GM11168 (cell line): ENCODE results near the gene USP17L12.
"Not testable (repeated sequence)": the region's sequence is repeated elsewhere in the genome, so short reads cannot be mapped to it uniquely, and the experiment has no call there.

ENCODE experiments used
- in situ Hi-C: fragments of 300-500 bp; cut with MboI; formaldehyde crosslinking; loops from one replicate; pipeline ENCODE4 v1.12.0; 2022; ENCODE audit warnings: low sequenced_read_pairs; ENCODE audit not compliant: unreplicated experiment

USP17L12 gene, protein sequence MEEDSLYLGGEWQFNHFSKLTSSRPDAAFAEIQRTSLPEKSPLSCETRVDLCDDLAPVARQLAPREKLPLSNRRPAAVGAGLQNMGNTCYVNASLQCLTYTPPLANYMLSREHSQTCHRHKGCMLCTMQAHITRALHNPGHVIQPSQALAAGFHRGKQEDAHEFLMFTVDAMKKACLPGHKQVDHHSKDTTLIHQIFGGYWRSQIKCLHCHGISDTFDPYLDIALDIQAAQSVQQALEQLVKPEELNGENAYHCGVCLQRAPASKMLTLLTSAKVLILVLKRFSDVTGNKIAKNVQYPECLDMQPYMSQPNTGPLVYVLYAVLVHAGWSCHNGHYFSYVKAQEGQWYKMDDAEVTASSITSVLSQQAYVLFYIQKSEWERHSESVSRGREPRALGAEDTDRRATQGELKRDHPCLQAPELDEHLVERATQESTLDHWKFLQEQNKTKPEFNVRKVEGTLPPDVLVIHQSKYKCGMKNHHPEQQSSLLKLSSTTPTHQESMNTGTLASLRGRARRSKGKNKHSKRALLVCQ

DNA sequence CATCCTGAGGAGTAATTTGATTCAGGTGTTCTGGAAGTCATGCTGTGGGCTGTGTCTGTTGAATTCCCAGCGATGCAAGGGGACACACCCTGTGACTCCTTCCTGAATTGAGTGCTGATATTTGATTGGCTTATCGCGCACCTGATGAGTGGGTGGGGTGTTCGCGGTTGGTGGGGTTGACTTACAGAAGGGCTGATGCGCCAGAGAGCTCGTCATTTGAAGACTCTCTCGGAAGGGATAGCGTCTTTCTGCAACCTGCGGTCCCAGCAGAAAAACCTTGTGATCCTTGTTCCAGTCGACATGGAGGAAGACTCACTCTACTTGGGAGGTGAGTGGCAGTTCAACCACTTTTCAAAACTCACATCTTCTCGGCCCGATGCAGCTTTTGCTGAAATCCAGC is at the start of gene USP17L12:
Gene USP17L12, plus strand, starts transcription at position 301 of the 400 bp plus-strand sequence. Its CDS starts 0 bp downstream, at position 301.
- in situ Hi-C loops, result not testable (repeated sequence)

DNA sequence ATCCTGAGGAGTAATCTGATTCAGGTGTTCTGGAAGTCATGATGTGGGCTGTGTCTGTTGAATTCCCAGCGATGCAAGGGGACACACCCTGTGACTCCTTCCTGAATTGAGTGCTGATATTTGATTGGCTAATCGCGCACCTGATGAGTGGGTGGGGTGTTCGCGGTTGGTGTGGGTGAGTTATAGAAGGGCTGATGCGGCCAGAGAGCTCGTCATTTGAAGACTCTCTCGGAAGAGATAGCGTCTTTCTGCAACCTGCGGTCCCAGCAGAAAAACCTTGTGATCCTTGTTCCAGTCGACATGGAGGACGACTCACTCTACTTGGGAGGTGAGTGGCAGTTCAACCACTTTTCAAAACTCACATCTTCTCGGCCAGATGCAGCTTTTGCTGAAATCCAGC is 9.6 kb upstream of the USP17L12 start, which contains the start of gene USP17L10:
Gene USP17L10, plus strand, starts transcription at position 301 of the 400 bp plus-strand sequence. Its CDS starts 0 bp downstream, at position 301.
- in situ Hi-C loops, result not testable (repeated sequence)

DNA sequence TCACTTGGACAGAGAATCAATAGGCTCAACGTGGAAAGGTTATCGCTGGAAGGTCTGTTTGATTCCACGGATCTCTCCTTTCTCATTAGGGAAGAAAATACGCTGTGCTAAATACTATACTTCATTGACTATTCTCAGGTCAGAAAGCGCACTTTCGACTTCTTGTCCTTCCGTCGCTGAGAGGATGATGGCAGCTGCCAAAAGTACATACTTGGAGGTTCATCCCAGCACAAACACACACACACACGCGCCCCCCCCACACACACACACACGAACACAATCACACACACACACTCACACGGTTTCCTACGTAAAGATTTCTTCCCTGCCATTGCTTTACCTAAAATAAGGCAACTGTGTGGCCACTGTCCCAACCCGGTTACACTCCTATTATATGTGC is 5.3 kb upstream of the USP17L12 start:
- in situ Hi-C loops, result not testable (repeated sequence)

DNA sequence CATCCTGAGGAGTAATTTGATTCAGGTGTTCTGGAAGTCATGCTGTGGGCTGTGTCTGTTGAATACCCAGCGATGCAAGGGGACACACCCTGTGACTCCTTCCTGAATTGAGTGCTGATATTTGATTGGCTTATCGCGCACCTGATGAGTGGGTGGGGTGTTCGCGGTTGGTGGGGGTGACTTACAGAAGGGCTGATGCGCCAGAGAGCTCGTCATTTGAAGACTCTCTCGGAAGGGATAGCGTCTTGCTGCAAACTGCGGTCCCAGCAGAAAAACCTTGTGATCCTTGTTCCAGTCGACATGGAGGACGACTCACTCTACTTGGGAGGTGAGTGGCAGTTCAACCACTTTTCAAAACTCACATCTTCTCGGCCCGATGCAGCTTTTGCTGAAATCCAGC is 4.8 kb upstream of the USP17L12 start, which contains the start of gene USP17L11:
Gene USP17L11, plus strand, starts transcription at position 301 of the 400 bp plus-strand sequence. Its CDS starts 0 bp downstream, at position 301.
- in situ Hi-C loops, result not testable (repeated sequence)

DNA sequence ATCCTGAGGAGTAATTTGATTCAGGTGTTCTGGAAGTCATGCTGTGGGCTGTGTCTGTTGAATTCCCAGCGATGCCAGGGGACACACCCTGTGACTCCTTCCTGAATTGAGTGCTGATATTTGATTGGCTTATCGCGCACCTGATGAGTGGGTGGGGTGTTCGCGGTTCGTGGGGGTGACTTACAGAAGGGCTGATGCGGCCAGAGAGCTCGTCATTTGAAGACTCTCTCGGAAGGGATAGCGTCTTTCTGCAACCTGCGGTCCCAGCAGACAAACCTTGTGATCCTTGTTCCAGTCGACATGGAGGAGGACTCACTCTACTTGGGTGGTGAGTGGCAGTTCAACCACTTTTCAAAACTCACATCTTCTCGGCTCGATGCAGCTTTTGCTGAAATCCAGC is 4.6 kb downstream of the USP17L12 start, which contains the start of gene USP17L13:
Gene USP17L13, plus strand, starts transcription at position 301 of the 400 bp plus-strand sequence. Its CDS starts 0 bp downstream, at position 301.
- in situ Hi-C loops, result not testable (repeated sequence)

DNA sequence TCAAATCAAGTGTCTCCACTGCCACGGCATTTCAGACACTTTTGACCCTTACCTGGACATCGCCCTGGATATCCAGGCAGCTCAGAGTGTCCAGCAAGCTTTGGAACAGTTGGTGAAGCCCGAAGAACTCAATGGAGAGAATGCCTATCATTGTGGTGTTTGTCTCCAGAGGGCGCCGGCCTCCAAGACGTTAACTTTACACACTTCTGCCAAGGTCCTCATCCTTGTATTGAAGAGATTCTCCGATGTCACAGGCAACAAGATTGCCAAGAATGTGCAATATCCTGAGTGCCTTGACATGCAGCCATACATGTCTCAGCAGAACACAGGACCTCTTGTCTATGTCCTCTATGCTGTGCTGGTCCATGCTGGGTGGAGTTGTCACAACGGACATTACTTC is 10.3 kb downstream of the USP17L12 start:
- in situ Hi-C loops, result loop anchor here (25.0 kb wide), 1 partner anchor 157 kb away; no protein-coding TSS in a partner anchor

DNA sequence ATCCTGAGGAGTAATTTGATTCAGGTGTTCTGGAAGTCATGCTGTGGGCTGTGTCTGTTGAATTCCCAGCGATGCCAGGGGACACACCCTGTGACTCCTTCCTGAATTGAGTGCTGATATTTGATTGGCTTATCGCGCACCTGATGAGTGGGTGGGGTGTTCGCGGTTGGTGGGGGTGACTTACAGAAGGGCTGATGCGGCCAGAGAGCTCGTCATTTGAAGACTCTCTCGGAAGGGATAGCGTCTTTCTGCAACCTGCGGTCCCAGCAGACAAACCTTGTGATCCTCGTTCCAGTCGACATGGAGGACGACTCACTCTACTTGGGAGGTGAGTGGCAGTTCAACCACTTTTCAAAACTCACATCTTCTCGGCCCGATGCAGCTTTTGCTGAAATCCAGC is 14.1 kb downstream of the USP17L12 start, which contains the start of gene USP17L15:
Gene USP17L15, plus strand, starts transcription at position 301 of the 400 bp plus-strand sequence. Its CDS starts 0 bp downstream, at position 301.
- in situ Hi-C loops, result loop anchor here (25.0 kb wide), 1 partner anchor 153 kb away; no protein-coding TSS in a partner anchor

DNA sequence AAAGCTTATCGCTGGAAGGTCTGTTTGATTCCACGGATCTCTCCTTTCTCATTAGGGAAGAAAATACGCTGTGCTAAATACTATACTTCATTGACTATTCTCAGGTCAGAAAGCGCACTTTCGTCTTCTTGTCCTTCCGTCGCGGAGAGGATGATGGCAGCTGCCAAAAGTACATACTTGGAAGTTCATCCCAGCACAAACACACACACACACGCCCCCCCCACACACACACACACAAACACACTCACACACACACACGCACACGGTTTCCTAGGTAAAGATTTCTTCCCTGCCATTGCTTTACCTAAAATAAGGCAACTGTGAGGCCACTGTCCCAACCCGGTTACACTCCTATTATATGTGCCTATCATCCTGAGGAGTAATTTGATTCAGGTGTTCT is 18.5 kb downstream of the USP17L12 start:
- in situ Hi-C loops, result loop anchor here (25.0 kb wide), 1 partner anchor 149 kb away; no protein-coding TSS in a partner anchor

DNA sequence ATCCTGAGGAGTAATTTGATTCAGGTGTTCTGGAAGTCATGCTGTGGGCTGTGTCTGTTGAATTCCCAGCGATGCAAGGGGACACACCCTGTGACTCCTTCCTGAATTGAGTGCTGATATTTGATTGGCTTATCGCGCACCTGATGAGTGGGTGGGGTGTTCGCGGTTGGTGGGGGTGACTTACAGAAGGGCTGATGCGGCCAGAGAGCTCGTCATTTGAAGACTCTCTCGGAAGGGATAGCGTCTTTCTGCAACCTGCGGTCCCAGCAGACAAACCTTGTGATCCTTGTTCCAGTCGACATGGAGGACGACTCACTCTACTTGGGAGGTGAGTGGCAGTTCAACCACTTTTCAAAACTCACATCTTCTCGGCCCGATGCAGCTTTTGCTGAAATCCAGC is 23.6 kb downstream of the USP17L12 start, which contains the start of gene USP17L17:
Gene USP17L17, plus strand, starts transcription at position 301 of the 400 bp plus-strand sequence. Its CDS starts 0 bp downstream, at position 301.
- in situ Hi-C loops, result loop anchor here (25.0 kb wide), 1 partner anchor 144 kb away; no protein-coding TSS in a partner anchor

DNA sequence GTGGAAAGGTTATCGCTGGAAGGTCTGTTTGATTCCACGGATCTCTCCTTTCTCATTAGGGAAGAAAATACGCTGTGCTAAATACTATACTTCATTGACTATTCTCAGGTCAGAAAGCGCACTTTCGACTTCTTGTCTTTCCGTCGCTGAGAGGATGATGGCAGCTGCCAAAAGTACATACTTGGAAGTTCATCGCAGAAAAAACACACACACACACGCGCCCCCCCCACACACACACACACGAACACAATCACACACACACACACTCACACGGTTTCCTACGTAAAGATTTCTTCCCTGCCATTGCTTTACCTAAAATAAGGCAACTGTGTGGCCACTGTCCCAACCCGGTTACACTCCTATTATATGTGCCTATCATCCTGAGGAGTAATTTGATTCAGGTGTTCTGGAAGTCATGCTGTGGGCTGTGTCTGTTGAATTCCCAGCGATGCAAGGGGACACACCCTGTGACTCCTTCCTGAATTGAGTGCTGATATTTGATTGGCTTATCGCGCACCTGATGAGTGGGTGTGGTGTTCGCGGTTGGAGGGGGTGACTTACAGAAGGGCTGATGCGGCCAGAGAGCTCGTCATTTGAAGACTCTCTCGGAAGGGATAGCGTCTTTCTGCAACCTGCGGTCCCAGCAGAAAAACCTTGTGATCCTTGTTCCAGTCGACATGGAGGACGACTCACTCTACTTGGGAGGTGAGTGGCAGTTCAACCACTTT is 28.2 kb downstream of the USP17L12 start, which contains the start of gene USP17L18:
Gene USP17L18, plus strand, starts transcription at position 678 of the 728 bp plus-strand sequence. Its CDS starts 0 bp downstream, at position 678.
- in situ Hi-C loops, result loop anchor here (25.0 kb wide), 1 partner anchor 139 kb away; no protein-coding TSS in a partner anchor

DNA sequence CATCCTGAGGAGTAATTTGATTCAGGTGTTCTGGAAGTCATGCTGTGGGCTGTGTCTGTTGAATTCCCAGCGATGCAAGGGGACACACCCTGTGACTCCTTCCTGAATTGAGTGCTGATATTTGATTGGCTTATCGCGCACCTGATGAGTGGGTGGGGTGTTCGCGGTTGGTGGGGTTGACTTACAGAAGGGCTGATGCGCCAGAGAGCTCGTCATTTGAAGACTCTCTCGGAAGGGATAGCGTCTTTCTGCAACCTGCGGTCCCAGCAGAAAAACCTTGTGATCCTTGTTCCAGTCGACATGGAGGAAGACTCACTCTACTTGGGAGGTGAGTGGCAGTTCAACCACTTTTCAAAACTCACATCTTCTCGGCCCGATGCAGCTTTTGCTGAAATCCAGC is 33.1 kb downstream of the USP17L12 start, which contains the start of gene USP17L19:
Gene USP17L19, plus strand, starts transcription at position 301 of the 400 bp plus-strand sequence. Its CDS starts 0 bp downstream, at position 301.
- in situ Hi-C loops, result loop anchor here (25.0 kb wide), 1 partner anchor 116 kb away; no protein-coding TSS in a partner anchor

DNA sequence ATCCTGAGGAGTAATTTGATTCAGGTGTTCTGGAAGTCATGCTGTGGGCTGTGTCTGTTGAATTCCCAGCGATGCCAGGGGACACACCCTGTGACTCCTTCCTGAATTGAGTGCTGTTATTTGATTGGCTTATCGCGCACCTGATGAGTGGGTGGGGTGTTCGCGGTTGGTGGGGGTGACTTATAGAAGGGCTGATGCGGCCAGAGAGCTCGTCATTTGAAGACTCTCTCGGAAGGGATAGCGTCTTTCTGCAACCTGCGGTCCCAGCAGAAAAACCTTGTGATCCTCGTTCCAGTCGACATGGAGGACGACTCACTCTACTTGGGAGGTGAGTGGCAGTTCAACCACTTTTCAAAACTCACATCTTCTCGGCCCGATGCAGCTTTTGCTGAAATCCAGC is 37.9 kb downstream of the USP17L12 start, which contains the start of gene USP17L20:
Gene USP17L20, plus strand, starts transcription at position 301 of the 400 bp plus-strand sequence. Its CDS starts 0 bp downstream, at position 301.
- in situ Hi-C loops, result loop anchor here (25.0 kb wide), 1 partner anchor 121 kb away; no protein-coding TSS in a partner anchor

DNA sequence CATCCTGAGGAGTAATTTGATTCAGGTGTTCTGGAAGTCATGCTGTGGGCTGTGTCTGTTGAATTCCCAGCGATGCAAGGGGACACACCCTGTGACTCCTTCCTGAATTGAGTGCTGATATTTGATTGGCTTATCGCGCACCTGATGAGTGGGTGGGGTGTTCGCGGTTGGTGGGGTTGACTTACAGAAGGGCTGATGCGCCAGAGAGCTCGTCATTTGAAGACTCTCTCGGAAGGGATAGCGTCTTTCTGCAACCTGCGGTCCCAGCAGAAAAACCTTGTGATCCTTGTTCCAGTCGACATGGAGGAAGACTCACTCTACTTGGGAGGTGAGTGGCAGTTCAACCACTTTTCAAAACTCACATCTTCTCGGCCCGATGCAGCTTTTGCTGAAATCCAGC is 42.6 kb downstream of the USP17L12 start, which contains the start of gene USP17L21:
Gene USP17L21, plus strand, starts transcription at position 301 of the 400 bp plus-strand sequence. Its CDS starts 0 bp downstream, at position 301.
- in situ Hi-C loops, result loop anchor here (25.0 kb wide), 1 partner anchor 125 kb away; no protein-coding TSS in a partner anchor

DNA sequence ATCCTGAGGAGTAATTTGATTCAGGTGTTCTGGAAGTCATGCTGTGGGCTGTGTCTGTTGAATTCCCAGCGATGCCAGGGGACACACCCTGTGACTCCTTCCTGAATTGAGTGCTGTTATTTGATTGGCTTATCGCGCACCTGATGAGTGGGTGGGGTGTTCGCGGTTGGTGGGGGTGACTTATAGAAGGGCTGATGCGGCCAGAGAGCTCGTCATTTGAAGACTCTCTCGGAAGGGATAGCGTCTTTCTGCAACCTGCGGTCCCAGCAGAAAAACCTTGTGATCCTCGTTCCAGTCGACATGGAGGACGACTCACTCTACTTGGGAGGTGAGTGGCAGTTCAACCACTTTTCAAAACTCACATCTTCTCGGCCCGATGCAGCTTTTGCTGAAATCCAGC is 47.4 kb downstream of the USP17L12 start, which contains the start of gene USP17L22:
Gene USP17L22, plus strand, starts transcription at position 301 of the 400 bp plus-strand sequence. Its CDS starts 0 bp downstream, at position 301.
- in situ Hi-C loops, result loop anchor here (25.0 kb wide), 1 partner anchor 130 kb away; no protein-coding TSS in a partner anchor
